Heart right ventricle (tissue), 16 donors: Measurements from ENCODE around the gene SLFN12L. TPM values are rescaled to one million over a fixed set of nuclear protein-coding genes. Genes with fewer than 3 reads are reported as not detected.

ENCODE experiments used
- ATAC-seq, 8 donors: fragments of 200-7000 bp; cut with Tn5 transposase; one replicate each; pipeline ENCODE4 v1.9.1; 2020; ENCODE audit warnings: mild to moderate bottlenecking in 8 of 8, moderate library complexity in 8 of 8, moderate number of reproducible peaks in 1 of 8
- DNase-seq, 2 donors: peaks; one replicate each; pipeline ENCODE4 v3.0.0-alpha.2; 2020
- H3K27ac ChIP-seq, 10 donors: fragments of 200-600 bp; sonication (generic) in 2 of 10; one replicate each; pipeline versions ENCODE4 v1.5.0 to v1.8.0; 2020 to 2022; ENCODE audit warnings: mild to moderate bottlenecking in 3 of 10
- H3K27me3 ChIP-seq, 7 donors: fragments of 200-600 bp; one replicate each; pipeline ENCODE4 v1.8.0; 2021 to 2022; ENCODE audit warnings: mild to moderate bottlenecking in 2 of 7
- H3K36me3 ChIP-seq, 9 donors: fragments of 200-600 bp; sonication (generic) in 1 of 9; one replicate each; pipeline versions ENCODE4 v1.5.0 to v1.8.0; 2020 to 2022; ENCODE audit warnings: mild to moderate bottlenecking in 2 of 9
- H3K4me1 ChIP-seq, 9 donors: fragments of 200-600 bp; sonication (generic) in 1 of 9; one replicate each; pipeline versions ENCODE4 v1.5.0 to v1.8.0; 2020 to 2022; ENCODE audit warnings: mild to moderate bottlenecking in 4 of 9
- H3K4me3 ChIP-seq, 10 donors: fragments of 200-600 bp; sonication (generic) in 2 of 10; one replicate each; pipeline versions ENCODE4 v1.5.0 to v1.8.0; 2020 to 2022; ENCODE audit warnings: mild to moderate bottlenecking in 7 of 10, moderate library complexity in 2 of 10
- H3K9me3 ChIP-seq, 11 donors: fragments of 200-600 bp in 10 of 11; sonication (generic) in 2 of 11; one replicate each; pipeline versions ENCODE4 v1.5.0 to v1.8.0; 2013 to 2022; ENCODE audit warnings: mild to moderate bottlenecking in 2 of 11, control low read depth in 1 of 11, moderate library complexity in 1 of 11
- WGBS, 2 donors: extraction: QIAGEN DNeasy Blood & Tissue Kit; methylation state at CpG; one replicate each; pipeline ENCODE4 v1.1.7; 2013; ENCODE audit warnings: inconsistent platforms in 1 of 2; 5-methylcytosine and 5-hydroxymethylcytosine counted together
- intact Hi-C, 10 donors: fragments of 100-400 bp; cut with DNase I; formaldehyde crosslinking; loops; one replicate each; pipeline versions ENCODE4 v1.11.1 to v1.14.2; 2022
- polyA plus RNA-seq, 2 donors: library from polyadenylated mRNA; stranded (reverse); fragments of 200-250 nt; gene quantifications; one replicate each; pipeline ENCODE4 v1.2.3, GENCODE V29; 2013
- total RNA-seq, 10 donors: library from RNA; stranded (reverse); fragmentation: NEBNext Ultra II Directional in 3 of 10; extraction: Animal tissue kit (Norgen Biotek cat#: 25700) in 3 of 10; gene quantifications; one replicate each; pipeline versions ENCODE4 v1.2.1 to v1.2.4, GENCODE V29; 2021 to 2023
- TF ChIP-seq, protein P1 (sequence below), 9 donors: fragments of 200-600 bp; sonication (generic) in 2 of 9; IDR thresholded peaks; one replicate each; pipeline versions ENCODE4 v1.5.0 to v1.8.0; 2021 to 2022; ENCODE audit warnings: antibody characterized with exemption in 9 of 9, mild to moderate bottlenecking in 5 of 9, moderate library complexity in 1 of 9
- donor health status: Arrhythmogenic right ventricular cardiomyopathy.
- donor health status: ischemic (EF 13 %, LVEDD 7.1; RV severe dilation, severe dysfunction).
- donor health status: healthy with polysubstance abuse.
- donor health status: DM: no; HTN: yes; CAD: no.
- donor health status: DM: no; HTN: no; CAD: no.
- donor health status: ischemic (EF 25% LVEDD 6.9; RV normal size, moderate dysfunction).
- donor health status: ischemic (EF 25% LVEDD 5.7; RV mildly dilated, moderate dysfunction).
- donor health status: healthy.
- donor health status: DM: yes; HTN: yes; CAD: no.
- donor health status: Ischemic cardiomyopathy.
- donor health status: ischemic (EF 35%, LVEDD 5.7; RV mildly dilated, moderate dysfunction).
- donor health status: nonischemic (EF 11% LVEDD 7.7; RV severe dilation, severe dysfunction).
- donor health status: DM: yes; HTN: yes; CAD: no.
- donor health status: PGD.
- donor health status: ischemic (EF 29% LVEDD 5.4; RV normal size, mild dysfunction).
- donor health status: nonischemic (EF 23%, LVEDD 6.1; RV moderate dilation, normal function).

SLFN12L gene
- total and polyA plus RNA-seq, 12 donors = 0.06 to 4.5 (median 0.68) TPM

DNA sequence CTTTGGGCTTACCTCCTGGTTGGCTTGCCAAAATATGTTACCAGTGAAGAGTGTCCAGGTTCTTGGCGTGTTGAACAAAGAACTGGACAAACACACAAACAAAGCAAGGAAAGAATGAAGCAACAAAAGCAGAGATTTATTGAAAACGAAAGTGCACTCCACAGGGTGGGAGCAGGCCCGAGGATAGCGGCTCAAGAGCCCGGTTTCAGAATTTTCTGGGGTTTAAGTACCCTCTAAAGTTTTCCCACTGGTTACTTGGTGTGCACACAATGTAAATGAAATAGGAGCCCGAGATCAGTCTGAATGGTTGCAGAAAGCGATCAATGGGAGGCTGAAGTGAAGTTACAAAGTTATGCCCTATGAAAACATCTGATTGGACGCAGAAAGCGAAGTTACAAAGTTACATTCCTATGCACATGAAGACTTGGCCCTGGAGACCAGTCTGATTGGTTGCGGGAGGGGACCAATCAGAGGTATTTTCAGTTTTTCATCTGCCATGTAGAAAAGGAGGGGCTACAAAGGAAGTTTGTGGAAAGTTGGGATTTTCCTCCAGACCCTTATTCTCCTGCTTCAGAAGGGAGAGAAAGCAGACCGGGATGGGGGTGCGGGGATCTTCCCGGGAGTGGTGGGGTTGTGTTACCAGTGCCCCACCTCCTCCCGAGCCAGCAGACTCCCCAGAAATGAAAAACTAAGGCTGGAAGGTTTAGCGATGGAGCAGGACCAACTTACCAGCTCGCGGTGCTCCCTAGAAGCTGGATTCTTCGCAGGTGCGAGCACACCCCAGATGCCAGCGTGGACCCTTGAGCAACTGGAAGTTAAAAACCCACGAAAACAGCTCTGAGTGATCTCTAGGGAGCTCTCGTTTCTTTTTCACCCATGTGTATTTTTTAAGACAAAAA lies 105.1 kb downstream of the SLFN12L start, which contains the start of gene SLFN12:
TSS of gene SLFN12 (minus strand) at position 325 of the 899 bp plus-strand sequence. CDS start 9,472 bp downstream, outside the sequence.
- peak within 1 kb of the TSS; percentile 83 to 95 (median 92) for H3K27ac ChIP-seq
- H3K27me3 ChIP-seq = peaks cover 0 to 2% (median 0%) of the 10 kb centered on the region in 7 donors
- DNase-seq (peak in 1 of 2 donors; percentile 79), ATAC-seq (peak; percentile 87 to 96 (median 92))
- intact Hi-C loops = loop anchor here in 5 of 10 donors (2.0 to 10.0 kb wide), 8 partner anchors 52 to 188 kb away; partner anchors contain the start of genes SLFN11 (in 2 of the 5), SLFN12L (in 1 of the 5) and SLFN5 (in 1 of the 5)
- no peaks in the 10 kb centered on the region for H3K9me3 ChIP-seq
- H3K36me3 ChIP-seq = peaks cover 0 to 24% (median 0%) of the 10 kb centered on the region in 9 donors
- WGBS, 2 donors = 5 to 19% methylated on average over 22 of the region's 22 CpGs
- TF ChIP-seq, protein P1, sequence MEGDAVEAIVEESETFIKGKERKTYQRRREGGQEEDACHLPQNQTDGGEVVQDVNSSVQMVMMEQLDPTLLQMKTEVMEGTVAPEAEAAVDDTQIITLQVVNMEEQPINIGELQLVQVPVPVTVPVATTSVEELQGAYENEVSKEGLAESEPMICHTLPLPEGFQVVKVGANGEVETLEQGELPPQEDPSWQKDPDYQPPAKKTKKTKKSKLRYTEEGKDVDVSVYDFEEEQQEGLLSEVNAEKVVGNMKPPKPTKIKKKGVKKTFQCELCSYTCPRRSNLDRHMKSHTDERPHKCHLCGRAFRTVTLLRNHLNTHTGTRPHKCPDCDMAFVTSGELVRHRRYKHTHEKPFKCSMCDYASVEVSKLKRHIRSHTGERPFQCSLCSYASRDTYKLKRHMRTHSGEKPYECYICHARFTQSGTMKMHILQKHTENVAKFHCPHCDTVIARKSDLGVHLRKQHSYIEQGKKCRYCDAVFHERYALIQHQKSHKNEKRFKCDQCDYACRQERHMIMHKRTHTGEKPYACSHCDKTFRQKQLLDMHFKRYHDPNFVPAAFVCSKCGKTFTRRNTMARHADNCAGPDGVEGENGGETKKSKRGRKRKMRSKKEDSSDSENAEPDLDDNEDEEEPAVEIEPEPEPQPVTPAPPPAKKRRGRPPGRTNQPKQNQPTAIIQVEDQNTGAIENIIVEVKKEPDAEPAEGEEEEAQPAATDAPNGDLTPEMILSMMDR (IDR thresholded peaks at IDR 0.05) = no peak
- peaks cover 0 to 52% (median 27%) of the 10 kb centered on the region in 9 donors for H3K4me1 ChIP-seq
- H3K4me3 ChIP-seq = peak within 1 kb of the TSS; percentile 50 to 73 (median 64)

GRCh38 chr17:35429702-35430101 lies 107.8 kb downstream of the SLFN12L start:
- 87 to 96% methylated on average over 2 of the region's 2 CpGs for WGBS, 2 donors
- DNase-seq (no peak), ATAC-seq (no peak)
- no peak overlapping the region for H3K4me3 ChIP-seq
- H3K27ac ChIP-seq = no peak overlapping the region
- H3K27me3 ChIP-seq = peaks cover 0 to 2% (median 0%) of the 10 kb centered on the region in 7 donors
- intact Hi-C loops = loop anchor here in 4 of 10 donors (5.0 to 10.0 kb wide), 6 partner anchors 52 to 185 kb away; partner anchors contain the start of genes SLFN11 (in 2 of the 4), SLFN12L (in 1 of the 4) and SLFN5 (in 1 of the 4)
- TF ChIP-seq, protein P1 (IDR thresholded peaks at IDR 0.05) = no peak
- H3K36me3 ChIP-seq = peaks cover 0 to 41% (median 0%) of the 10 kb centered on the region in 9 donors
- no peaks in the 10 kb centered on the region for H3K9me3 ChIP-seq
- peaks cover 0 to 50% (median 27%) of the 10 kb centered on the region in 9 donors for H3K4me1 ChIP-seq

GRCh38 chr17:35428229-35428628 lies 109.2 kb downstream of the SLFN12L start:
- intact Hi-C loops = no loop called here
- no peak overlapping the region for H3K27ac ChIP-seq
- no peak for DNase-seq
- H3K36me3 ChIP-seq = peaks cover 0 to 44% (median 0%) of the 10 kb centered on the region in 9 donors
- peaks cover 0 to under 1% (median 0%) of the 10 kb centered on the region in 7 donors for H3K27me3 ChIP-seq
- WGBS, 2 donors = 87 to 92% methylated on average over 2 of the region's 2 CpGs
- TF ChIP-seq, protein P1 (IDR thresholded peaks at IDR 0.05) = no peak
- H3K4me1 ChIP-seq = peaks cover 0 to 38% (median 20%) of the 10 kb centered on the region in 9 donors
- ATAC-seq = no peak
- no peaks in the 10 kb centered on the region for H3K9me3 ChIP-seq
- H3K4me3 ChIP-seq = no peak overlapping the region

GRCh38 chr17:35423761-35424160 lies 113.7 kb downstream of the SLFN12L start:
- 96 to 97% methylated on average over 4 of the region's 4 CpGs for WGBS, 2 donors
- peaks cover 0 to 72% (median 20%) of the 10 kb centered on the region in 9 donors for H3K36me3 ChIP-seq
- intact Hi-C loops = no loop called here

More at GRCh38 chr17:35423761-35424160, 113.7 kb downstream of the SLFN12L start:
- no peak for DNase-seq
- no peak for ATAC-seq
- no peak overlapping the region for H3K27ac ChIP-seq
- peaks cover 0 to 2% (median 0%) of the 10 kb centered on the region in 9 donors for H3K4me1 ChIP-seq
- no peaks in the 10 kb centered on the region for H3K9me3 ChIP-seq
- no peak overlapping the region for H3K4me3 ChIP-seq
- TF ChIP-seq, protein P1 (IDR thresholded peaks at IDR 0.05) = no peak
- H3K27me3 ChIP-seq = no peaks in the 10 kb centered on the region
